Fibroblast of lung (primary cell): Measurements from ENCODE around the gene THSD7B. TPM values are rescaled to one million over a fixed set of nuclear protein-coding genes. Genes with fewer than 3 reads are reported as not detected.

Source experiments
- DNase-seq, 2 donors: peaks; one replicate each; pipeline versions ENCODE4 v3.0.0 to v3.0.0-alpha.2; 2010; ENCODE audit warnings: low read depth in 2 of 2
- H2AFZ ChIP-seq: 2 replicates; pipeline ENCODE4 v1.5.1; 2012; ENCODE audit warnings: low read length, control low read depth, inconsistent platforms
- H3K27ac ChIP-seq: 2 replicates; pipeline ENCODE4 v1.5.1; 2011; ENCODE audit warnings: low read length, control low read depth; ENCODE audit not compliant: insufficient read depth
- H3K27me3 ChIP-seq: 2 replicates; pipeline ENCODE4 v1.5.1; 2011; ENCODE audit warnings: mild to moderate bottlenecking, low read length; ENCODE audit not compliant: control insufficient read depth, insufficient read depth
- H3K36me3 ChIP-seq: 2 replicates; pipeline ENCODE4 v1.5.1; 2011; ENCODE audit warnings: low read length; ENCODE audit not compliant: control insufficient read depth, insufficient read depth
- H3K4me1 ChIP-seq: 2 replicates; pipeline ENCODE4 v1.5.1; 2011; ENCODE audit warnings: low read length; ENCODE audit not compliant: control insufficient read depth, insufficient read depth; ENCODE audit errors: extremely low read depth
- H3K4me2 ChIP-seq: 2 replicates; pipeline ENCODE4 v1.5.1; 2011; ENCODE audit warnings: low read length, control low read depth; ENCODE audit not compliant: insufficient read depth; ENCODE audit errors: extremely low read depth
- H3K4me3 ChIP-seq, 4 experiments: fragments of 200-600 bp in 1 of 4; sonication (generic) in 1 of 4; replicated peaks in 1 of 4; 2 replicates each; pipeline ENCODE4 v1.5.1; 2011 to 2016; ENCODE audit warnings: low read length in 4 of 4, low read depth in 3 of 4, mild to moderate bottlenecking in 3 of 4, control low read depth in 2 of 4, inconsistent platforms in 1 of 4, mixed read lengths in 1 of 4; ENCODE audit not compliant: insufficient read depth in 1 of 4; ENCODE audit errors: control extremely low read depth in 1 of 4
- H3K79me2 ChIP-seq: 2 replicates; pipeline ENCODE4 v1.5.1; 2012; ENCODE audit warnings: mild to moderate bottlenecking, low read length, inconsistent platforms; ENCODE audit not compliant: control insufficient read depth, insufficient read depth
- H3K9ac ChIP-seq: 2 replicates; pipeline ENCODE4 v1.5.1; 2011; ENCODE audit warnings: mild to moderate bottlenecking, low read length, control low read depth; ENCODE audit not compliant: insufficient read depth
- H3K9me3 ChIP-seq: 2 replicates; pipeline ENCODE4 v1.5.1; 2012; ENCODE audit warnings: low read depth, low read length; ENCODE audit not compliant: control insufficient read depth, insufficient read depth
- H4K20me1 ChIP-seq: 2 replicates; pipeline ENCODE4 v1.5.1; 2011; ENCODE audit warnings: low read length; ENCODE audit not compliant: control insufficient read depth, insufficient read depth; ENCODE audit errors: extremely low read depth
- CTCF ChIP-seq, 2 donors: IDR thresholded peaks in 1 of 2; conservative IDR thresholded peaks in 1 of 2; 1 replicate in 1 of 2; 2 replicates in 1 of 2; pipeline ENCODE4 v1.5.1; 2011 to 2012; ENCODE audit warnings: low read length in 2 of 2, control low read depth in 1 of 2, inconsistent platforms in 1 of 2, low read depth in 1 of 2, mild to moderate bottlenecking in 1 of 2
- EZH2 ChIP-seq: IDR thresholded peaks from 2 replicates; pipeline ENCODE4 v1.5.1; 2012; ENCODE audit warnings: low read length, control low read depth, mild to moderate bottlenecking; ENCODE audit errors: missing control alignments
- polyA plus RNA-seq, 2 donors: library from polyadenylated mRNA; depleted of rRNA in 1 of 2; stranded (reverse) in 1 of 2; unstranded in 1 of 2; fragments of >200 nt; gene quantifications; 2 replicates each; pipeline ENCODE4 v1.2.1, GENCODE V29; 2011 to 2012; ENCODE audit warnings: missing spikeins in 1 of 2
- total RNA-seq: library from RNA; depleted of rRNA; stranded (reverse); fragments of >200 nt; gene quantifications from 2 replicates; pipeline ENCODE4 v1.2.1, GENCODE V29; 2014

Gene THSD7B
- total and polyA plus RNA-seq, 2 donors (not counting 1 experiment from before 2014, with no cell fraction given), result under 0.01 TPM; not detected in 1

- TF ChIP-seq CTCF (conservative IDR thresholded peaks at IDR 0.05 in 1 of 2, IDR thresholded peaks at IDR 0.05 in 1 of 2; ENCODE audit: low read depth in 1 of 2, low read length in 2 of 2) (no peak), EZH2 (no peak)
- no peaks in the 10 kb centered on the region for H3K79me2 ChIP-seq
- no peak for DNase-seq
These were observed 893.1 kb downstream of the THSD7B start for GRCh38 chr2:137658433-137658832.

GRCh38 chr2:137659616-137660015 lies 894.3 kb downstream of the THSD7B start:
- no peaks in the 10 kb centered on the region for H3K4me1 ChIP-seq
- H3K4me3 ChIP-seq, result no peak overlapping the region
- H3K9me3 ChIP-seq, result no peaks in the 10 kb centered on the region
- H2AFZ ChIP-seq, result no peak overlapping the region
- no peak for DNase-seq
- no peaks in the 10 kb centered on the region for H3K36me3 ChIP-seq
- no peak for TF ChIP-seq EZH2
- TF ChIP-seq CTCF (conservative IDR thresholded peaks at IDR 0.05 in 1 of 2, IDR thresholded peaks at IDR 0.05 in 1 of 2; ENCODE audit: low read depth in 1 of 2, low read length in 2 of 2), result no peak
- no peaks in the 10 kb centered on the region for H4K20me1 ChIP-seq
- no peaks in the 10 kb centered on the region for H3K79me2 ChIP-seq
- H3K27ac ChIP-seq, result no peak overlapping the region
- H3K4me2 ChIP-seq, result no peak overlapping the region
- no peak overlapping the region for H3K9ac ChIP-seq
- no peaks in the 10 kb centered on the region for H3K27me3 ChIP-seq

More at GRCh38 chr2:137658433-137658832, 893.1 kb downstream of the THSD7B start:
- no peaks in the 10 kb centered on the region for H3K36me3 ChIP-seq
- H3K27ac ChIP-seq, result no peak overlapping the region
- H4K20me1 ChIP-seq, result no peaks in the 10 kb centered on the region
- H3K4me1 ChIP-seq, result no peaks in the 10 kb centered on the region
- no peak overlapping the region for H3K4me3 ChIP-seq
- H3K9me3 ChIP-seq, result no peaks in the 10 kb centered on the region
- no peak overlapping the region for H3K4me2 ChIP-seq
- no peak overlapping the region for H3K9ac ChIP-seq
- H2AFZ ChIP-seq, result no peak overlapping the region
- H3K27me3 ChIP-seq, result no peaks in the 10 kb centered on the region

GRCh38 chr2:137670111-137670510 lies 904.8 kb downstream of the THSD7B start:
- no peak overlapping the region for H2AFZ ChIP-seq
- no peak overlapping the region for H3K9ac ChIP-seq
- H3K4me2 ChIP-seq, result no peak overlapping the region
- DNase-seq, result no peak
- H3K9me3 ChIP-seq, result no peaks in the 10 kb centered on the region
- H3K4me3 ChIP-seq, result no peak overlapping the region
- TF ChIP-seq CTCF (conservative IDR thresholded peaks at IDR 0.05 in 1 of 2, IDR thresholded peaks at IDR 0.05 in 1 of 2; ENCODE audit: low read depth in 1 of 2, low read length in 2 of 2) (no peak), EZH2 (no peak)
- no peaks in the 10 kb centered on the region for H3K27me3 ChIP-seq
- H3K79me2 ChIP-seq, result no peaks in the 10 kb centered on the region
- no peaks in the 10 kb centered on the region for H4K20me1 ChIP-seq
- H3K27ac ChIP-seq, result no peak overlapping the region
- H3K36me3 ChIP-seq, result no peaks in the 10 kb centered on the region
- H3K4me1 ChIP-seq, result no peaks in the 10 kb centered on the region
